ENCODE measurements around the gene HNRNPLL. TPM values are rescaled to one million over a fixed set of nuclear protein-coding genes. Genes with fewer than 3 reads are reported as not detected.

The HNRNPLL gene
- total and polyA plus RNA-seq, 2 of the 8 experiments (the other 6 are each of a cell fraction or from before 2014, with no cell fraction given): 18.6 to 69.3 TPM

DNA sequence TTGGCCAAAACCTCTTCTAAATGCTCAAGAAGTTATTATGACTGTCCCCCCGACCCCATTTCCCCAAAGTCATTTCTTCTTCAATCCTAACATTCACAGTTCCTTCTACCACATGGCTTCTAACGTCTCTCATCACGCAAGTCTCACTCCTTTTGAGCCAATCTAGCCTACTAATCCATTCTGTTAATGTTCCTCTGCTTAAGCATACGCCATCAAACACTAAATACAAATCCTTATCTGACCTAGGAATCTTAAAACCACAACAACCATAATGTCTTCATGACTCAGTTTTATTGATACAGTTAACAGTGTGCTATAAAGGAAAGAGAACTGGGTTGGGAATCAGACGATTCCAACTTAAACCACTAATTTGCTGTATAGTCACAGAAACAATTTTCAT, 23.9 kb downstream of the HNRNPLL start (continued):
- TF ChIP-seq SIX5 (IDR thresholded peaks at IDR 0.05; ENCODE audit: low read depth, low read length): no peak
- TF ChIP-seq ASH2L (IDR thresholded peaks at IDR 0.05; ENCODE audit: low read length): no peak

All from H1 (cell line).